NB4 (cell line): ENCODE measurements around the gene HRCT1.

Source experiments
- DNase-seq: peaks from one replicate; pipeline ENCODE4 v3.0.0; 2010; ENCODE audit warnings: low read depth
- H3K4me3 ChIP-seq: one replicate; pipeline ENCODE4 v1.5.1; 2011; ENCODE audit warnings: mild to moderate bottlenecking, low read depth, low read length, moderate library complexity
- CTCF ChIP-seq: IDR thresholded peaks from one replicate; pipeline ENCODE4 v1.5.1; 2012; ENCODE audit warnings: low read depth, low read length
- MYC ChIP-seq: IDR thresholded peaks from 2 replicates; pipeline ENCODE4 v1.6.1; 2011; ENCODE audit warnings: low read depth, low read length
- POLR2A ChIP-seq: IDR thresholded peaks from 2 replicates; pipeline ENCODE4 v1.6.1; 2011; ENCODE audit warnings: mild to moderate bottlenecking; ENCODE audit not compliant: insufficient read length; ENCODE audit errors: extremely low read depth
- TF ChIP-seq, protein P1 (sequence below): IDR thresholded peaks from 2 replicates; pipeline ENCODE4 v1.6.1; 2011; ENCODE audit warnings: low read depth, low read length

Gene HRCT1

GRCh38 chr9:35954942-35955546 lies 49.0 kb downstream of the HRCT1 start:
- no peak for TF ChIP-seq MYC
- peak; percentile 57 for TF ChIP-seq CTCF

GRCh38 chr9:35956651-35957050 lies 50.6 kb downstream of the HRCT1 start:
- TF ChIP-seq POLR2A (no peak), MYC (no peak), CTCF (no peak)
- TF ChIP-seq, protein P1, sequence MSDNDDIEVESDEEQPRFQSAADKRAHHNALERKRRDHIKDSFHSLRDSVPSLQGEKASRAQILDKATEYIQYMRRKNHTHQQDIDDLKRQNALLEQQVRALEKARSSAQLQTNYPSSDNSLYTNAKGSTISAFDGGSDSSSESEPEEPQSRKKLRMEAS, result no peak
- no peak for DNase-seq

More at GRCh38 chr9:35954942-35955546, 49.0 kb downstream of the HRCT1 start:
- DNase-seq, result peak; percentile 67
- no peak overlapping the region for H3K4me3 ChIP-seq

More at GRCh38 chr9:35956651-35957050, 50.6 kb downstream of the HRCT1 start:
- no peak overlapping the region for H3K4me3 ChIP-seq
